ENCODE data around the gene POC1A.

Gene POC1A

GRCh38 chr3:52108302-52109232, 45.7 kb downstream of the POC1A start:
- in situ Hi-C loops (cut with MboI; ENCODE audit: low sequenced_read_pairs), result no loop called here

- in situ Hi-C loops (cut with MboI; ENCODE audit: low sequenced_read_pairs), result no loop called here
These were observed 47.1 kb downstream of the POC1A start for GRCh38 chr3:52106951-52107611.

- in situ Hi-C loops (cut with MboI; ENCODE audit: low sequenced_read_pairs), result no loop called here
These were observed 49.3 kb downstream of the POC1A start for GRCh38 chr3:52104684-52105640.

GRCh38 chr3:52102934-52103333, 51.3 kb downstream of the POC1A start:
- in situ Hi-C loops (cut with MboI; ENCODE audit: low sequenced_read_pairs), result no loop called here

GRCh38 chr3:52099001-52099401, 55.2 kb downstream of the POC1A start:
- in situ Hi-C loops (cut with MboI; ENCODE audit: low sequenced_read_pairs), result no loop called here

GRCh38 chr3:52097851-52098507, 56.2 kb downstream of the POC1A start:
- in situ Hi-C loops (cut with MboI; ENCODE audit: low sequenced_read_pairs), result no loop called here

- in situ Hi-C loops (cut with MboI; ENCODE audit: low sequenced_read_pairs), result no loop called here
These were observed 58.0 kb downstream of the POC1A start for GRCh38 chr3:52095990-52096775.

- in situ Hi-C loops (cut with MboI; ENCODE audit: low sequenced_read_pairs), result no loop called here
These were observed 59.4 kb downstream of the POC1A start for GRCh38 chr3:52094571-52095485.

- in situ Hi-C loops (cut with MboI; ENCODE audit: low sequenced_read_pairs), result no loop called here
These were observed 60.3 kb downstream of the POC1A start for GRCh38 chr3:52093756-52094545.

- in situ Hi-C loops (cut with MboI; ENCODE audit: low sequenced_read_pairs), result no loop called here
These were observed 61.3 kb downstream of the POC1A start for GRCh38 chr3:52092891-52093290.

GRCh38 chr3:52092271-52092660, 62.0 kb downstream of the POC1A start:
- in situ Hi-C loops (cut with MboI; ENCODE audit: low sequenced_read_pairs), result no loop called here

- in situ Hi-C loops (cut with MboI; ENCODE audit: low sequenced_read_pairs), result no loop called here
These were observed 62.5 kb downstream of the POC1A start for GRCh38 chr3:52091586-52092270.

- in situ Hi-C loops (cut with MboI; ENCODE audit: low sequenced_read_pairs), result no loop called here
These were observed 63.2 kb downstream of the POC1A start for GRCh38 chr3:52090933-52091468.

- in situ Hi-C loops (cut with MboI; ENCODE audit: low sequenced_read_pairs), result no loop called here
These were observed 63.9 kb downstream of the POC1A start for GRCh38 chr3:52090131-52090932.

- in situ Hi-C loops (cut with MboI; ENCODE audit: low sequenced_read_pairs), result no loop called here
These were observed 64.5 kb downstream of the POC1A start for GRCh38 chr3:52089691-52090090.

All from HL-60/S4 (cell line).